ENCODE data around the gene TENM3. TPM values are rescaled to one million over a fixed set of nuclear protein-coding genes. Genes with fewer than 3 reads are reported as not detected.

TENM3 gene
- total and polyA plus RNA-seq, 2 of the 8 experiments (the other 6 are each of a cell fraction or from before 2014, with no cell fraction given), result 36.9 to 69.3 TPM

- TF ChIP-seq, protein P1, sequence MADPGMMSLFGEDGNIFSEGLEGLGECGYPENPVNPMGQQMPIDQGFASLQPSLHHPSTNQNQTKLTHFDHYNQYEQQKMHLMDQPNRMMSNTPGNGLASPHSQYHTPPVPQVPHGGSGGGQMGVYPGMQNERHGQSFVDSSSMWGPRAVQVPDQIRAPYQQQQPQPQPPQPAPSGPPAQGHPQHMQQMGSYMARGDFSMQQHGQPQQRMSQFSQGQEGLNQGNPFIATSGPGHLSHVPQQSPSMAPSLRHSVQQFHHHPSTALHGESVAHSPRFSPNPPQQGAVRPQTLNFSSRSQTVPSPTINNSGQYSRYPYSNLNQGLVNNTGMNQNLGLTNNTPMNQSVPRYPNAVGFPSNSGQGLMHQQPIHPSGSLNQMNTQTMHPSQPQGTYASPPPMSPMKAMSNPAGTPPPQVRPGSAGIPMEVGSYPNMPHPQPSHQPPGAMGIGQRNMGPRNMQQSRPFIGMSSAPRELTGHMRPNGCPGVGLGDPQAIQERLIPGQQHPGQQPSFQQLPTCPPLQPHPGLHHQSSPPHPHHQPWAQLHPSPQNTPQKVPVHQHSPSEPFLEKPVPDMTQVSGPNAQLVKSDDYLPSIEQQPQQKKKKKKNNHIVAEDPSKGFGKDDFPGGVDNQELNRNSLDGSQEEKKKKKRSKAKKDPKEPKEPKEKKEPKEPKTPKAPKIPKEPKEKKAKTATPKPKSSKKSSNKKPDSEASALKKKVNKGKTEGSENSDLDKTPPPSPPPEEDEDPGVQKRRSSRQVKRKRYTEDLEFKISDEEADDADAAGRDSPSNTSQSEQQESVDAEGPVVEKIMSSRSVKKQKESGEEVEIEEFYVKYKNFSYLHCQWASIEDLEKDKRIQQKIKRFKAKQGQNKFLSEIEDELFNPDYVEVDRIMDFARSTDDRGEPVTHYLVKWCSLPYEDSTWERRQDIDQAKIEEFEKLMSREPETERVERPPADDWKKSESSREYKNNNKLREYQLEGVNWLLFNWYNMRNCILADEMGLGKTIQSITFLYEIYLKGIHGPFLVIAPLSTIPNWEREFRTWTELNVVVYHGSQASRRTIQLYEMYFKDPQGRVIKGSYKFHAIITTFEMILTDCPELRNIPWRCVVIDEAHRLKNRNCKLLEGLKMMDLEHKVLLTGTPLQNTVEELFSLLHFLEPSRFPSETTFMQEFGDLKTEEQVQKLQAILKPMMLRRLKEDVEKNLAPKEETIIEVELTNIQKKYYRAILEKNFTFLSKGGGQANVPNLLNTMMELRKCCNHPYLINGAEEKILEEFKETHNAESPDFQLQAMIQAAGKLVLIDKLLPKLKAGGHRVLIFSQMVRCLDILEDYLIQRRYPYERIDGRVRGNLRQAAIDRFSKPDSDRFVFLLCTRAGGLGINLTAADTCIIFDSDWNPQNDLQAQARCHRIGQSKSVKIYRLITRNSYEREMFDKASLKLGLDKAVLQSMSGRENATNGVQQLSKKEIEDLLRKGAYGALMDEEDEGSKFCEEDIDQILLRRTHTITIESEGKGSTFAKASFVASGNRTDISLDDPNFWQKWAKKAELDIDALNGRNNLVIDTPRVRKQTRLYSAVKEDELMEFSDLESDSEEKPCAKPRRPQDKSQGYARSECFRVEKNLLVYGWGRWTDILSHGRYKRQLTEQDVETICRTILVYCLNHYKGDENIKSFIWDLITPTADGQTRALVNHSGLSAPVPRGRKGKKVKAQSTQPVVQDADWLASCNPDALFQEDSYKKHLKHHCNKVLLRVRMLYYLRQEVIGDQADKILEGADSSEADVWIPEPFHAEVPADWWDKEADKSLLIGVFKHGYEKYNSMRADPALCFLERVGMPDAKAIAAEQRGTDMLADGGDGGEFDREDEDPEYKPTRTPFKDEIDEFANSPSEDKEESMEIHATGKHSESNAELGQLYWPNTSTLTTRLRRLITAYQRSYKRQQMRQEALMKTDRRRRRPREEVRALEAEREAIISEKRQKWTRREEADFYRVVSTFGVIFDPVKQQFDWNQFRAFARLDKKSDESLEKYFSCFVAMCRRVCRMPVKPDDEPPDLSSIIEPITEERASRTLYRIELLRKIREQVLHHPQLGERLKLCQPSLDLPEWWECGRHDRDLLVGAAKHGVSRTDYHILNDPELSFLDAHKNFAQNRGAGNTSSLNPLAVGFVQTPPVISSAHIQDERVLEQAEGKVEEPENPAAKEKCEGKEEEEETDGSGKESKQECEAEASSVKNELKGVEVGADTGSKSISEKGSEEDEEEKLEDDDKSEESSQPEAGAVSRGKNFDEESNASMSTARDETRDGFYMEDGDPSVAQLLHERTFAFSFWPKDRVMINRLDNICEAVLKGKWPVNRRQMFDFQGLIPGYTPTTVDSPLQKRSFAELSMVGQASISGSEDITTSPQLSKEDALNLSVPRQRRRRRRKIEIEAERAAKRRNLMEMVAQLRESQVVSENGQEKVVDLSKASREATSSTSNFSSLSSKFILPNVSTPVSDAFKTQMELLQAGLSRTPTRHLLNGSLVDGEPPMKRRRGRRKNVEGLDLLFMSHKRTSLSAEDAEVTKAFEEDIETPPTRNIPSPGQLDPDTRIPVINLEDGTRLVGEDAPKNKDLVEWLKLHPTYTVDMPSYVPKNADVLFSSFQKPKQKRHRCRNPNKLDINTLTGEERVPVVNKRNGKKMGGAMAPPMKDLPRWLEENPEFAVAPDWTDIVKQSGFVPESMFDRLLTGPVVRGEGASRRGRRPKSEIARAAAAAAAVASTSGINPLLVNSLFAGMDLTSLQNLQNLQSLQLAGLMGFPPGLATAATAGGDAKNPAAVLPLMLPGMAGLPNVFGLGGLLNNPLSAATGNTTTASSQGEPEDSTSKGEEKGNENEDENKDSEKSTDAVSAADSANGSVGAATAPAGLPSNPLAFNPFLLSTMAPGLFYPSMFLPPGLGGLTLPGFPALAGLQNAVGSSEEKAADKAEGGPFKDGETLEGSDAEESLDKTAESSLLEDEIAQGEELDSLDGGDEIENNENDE (IDR thresholded peaks at IDR 0.05; ENCODE audit: insufficient replicate concordance, low read length), result no peak
- TF ChIP-seq TEAD4 (IDR thresholded peaks at IDR 0.05; ENCODE audit: low read depth, low read length) (no peak), CBX8 (IDR thresholded peaks at IDR 0.05; ENCODE audit: borderline replicate concordance, low read depth, low read length) (no peak), TAF1 (IDR thresholded peaks at IDR 0.05; ENCODE audit: low read depth, low read length) (no peak), EP300 (IDR thresholded peaks at IDR 0.05; ENCODE audit: borderline replicate concordance in 1 of 2, low read depth in 2 of 2, low read length in 2 of 2) (no peak), RFX5 (IDR thresholded peaks at IDR 0.05; ENCODE audit: borderline replicate concordance, low read depth, low read length) (no peak), SAP30 (IDR thresholded peaks at IDR 0.05; ENCODE audit: insufficient read depth, insufficient replicate concordance, low read length) (no peak), JUN (IDR thresholded peaks at IDR 0.05; ENCODE audit: low read depth, low read length) (no peak), NANOG (IDR thresholded peaks at IDR 0.05; ENCODE audit: insufficient read depth, low read depth, low read length, poor library complexity, severe bottlenecking) (no peak)
Observed at GRCh38 chr4:182662551-182662950, 419.3 kb downstream of the TENM3 start (continued).
